Measurements from ENCODE around the gene NAT10. TPM values are rescaled to one million over a fixed set of nuclear protein-coding genes. Genes with fewer than 3 reads are reported as not detected.

Gene NAT10
- total RNA-seq, 1 experiment from 2014 or later: 103 TPM

DNA sequence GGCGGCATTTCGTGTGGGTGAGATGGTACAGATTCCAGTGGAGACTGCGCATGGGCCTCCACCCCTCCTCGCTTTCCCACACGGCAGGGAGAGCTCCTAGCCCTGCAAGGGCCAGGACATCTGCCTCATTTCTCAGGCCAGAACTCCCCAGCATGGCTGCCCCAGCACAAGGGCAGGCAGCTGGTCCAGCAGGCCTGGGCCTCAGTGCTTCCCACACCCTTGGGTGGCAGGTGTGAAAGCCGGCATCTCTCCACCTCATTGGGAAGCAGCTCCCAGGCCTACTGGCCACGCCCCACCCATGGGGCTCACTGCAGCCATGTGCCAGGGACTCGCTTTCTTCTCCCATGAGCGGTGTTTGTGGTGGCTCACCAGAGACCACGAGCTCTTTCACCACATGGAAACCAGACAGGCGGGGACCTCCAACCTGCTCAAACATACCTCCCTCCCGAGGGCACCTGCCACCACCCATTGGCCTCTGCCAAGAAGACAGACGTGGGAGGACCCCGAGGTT is 79.1 kb downstream of the NAT10 start:
- H3K27ac Mint-ChIP-seq: no peak overlapping the region
- no peaks in the 10 kb centered on the region for H3K9me3 Mint-ChIP-seq

More for the DNA sequence above, 79.1 kb downstream of the NAT10 start:
- H4K20me1 ChIP-seq (ENCODE audit: control insufficient read depth, insufficient read depth, insufficient read length): no peaks in the 10 kb centered on the region
- no peak overlapping the region for H2BK12ac ChIP-seq (ENCODE audit: insufficient read length, low read depth, low read length)
- no peak overlapping the region for H2BK20ac ChIP-seq (ENCODE audit: low read depth, low read length, poor library complexity, severe bottlenecking)
- no peak overlapping the region for H2BK15ac ChIP-seq (ENCODE audit: low read depth, low read length)
- no peak overlapping the region for H3K14ac ChIP-seq (ENCODE audit: insufficient read depth, low read length)
- H4K8ac ChIP-seq (replicated peaks; ENCODE audit: insufficient read length, low read depth, low read length): no peak overlapping the region
- no peak overlapping the region for H3K4me3 Mint-ChIP-seq
- no peak for DNase-seq
- no peak overlapping the region for H3K18ac ChIP-seq (ENCODE audit: insufficient read length, low read depth, low read length)
- H2AK5ac ChIP-seq (ENCODE audit: insufficient read length, low read length): no peak overlapping the region
- H3K27me3 Mint-ChIP-seq (ENCODE audit: low read depth): no peaks in the 10 kb centered on the region; the same call in 1 of the 2 replicates
- H3K36me3 Mint-ChIP-seq (ENCODE audit: insufficient read depth in 1 of 3, low read depth in 3 of 3): no peaks in the 10 kb centered on the region
- H2BK120ac ChIP-seq (ENCODE audit: low read depth, low read length, poor library complexity, severe bottlenecking): no peak overlapping the region
- H3K79me1 ChIP-seq (ENCODE audit: insufficient read depth, low read depth, low read length, poor library complexity, severe bottlenecking): no peaks in the 10 kb centered on the region
- H4K5ac ChIP-seq (ENCODE audit: insufficient read length, low read depth, low read length): no peak overlapping the region
- no peak overlapping the region for H3K9ac ChIP-seq (ENCODE audit: extremely low read depth, insufficient read length, low read length)
- no peak overlapping the region for H3K23ac ChIP-seq (ENCODE audit: insufficient read length, low read depth, low read length)
- peaks cover 2% of the 10 kb centered on the region for H3K23me2 ChIP-seq (ENCODE audit: insufficient read length, low read depth, low read length, poor library complexity, severe bottlenecking)
- H3K4me1 ChIP-seq (ENCODE audit: insufficient read depth, low read length): peaks cover 13% of the 10 kb centered on the region; the same call in 1 of the 2 replicates
- H3K9me3 ChIP-seq (ENCODE audit: control insufficient read depth, low read depth, low read length): no peaks in the 10 kb centered on the region
- no peak overlapping the region for H3K4me2 ChIP-seq (ENCODE audit: insufficient read depth, insufficient read length, low read length)
- H3T11ph ChIP-seq (ENCODE audit: low read length): no peak overlapping the region
- WGBS (ENCODE audit: extremely low coverage, insufficient read length, low lambda C conversion rate): no CpG with 5 or more reads among the region's 14 CpGs
- H3K56ac ChIP-seq (ENCODE audit: insufficient read length, low read depth, low read length): no peak overlapping the region
- H2BK5ac ChIP-seq (ENCODE audit: insufficient read length, low read length): no peak overlapping the region
- H4K91ac ChIP-seq (ENCODE audit: insufficient read length, low read depth, low read length): no peak overlapping the region
- no peak overlapping the region for H3K27ac ChIP-seq (ENCODE audit: insufficient read length, low read depth, low read length)
- TF ChIP-seq, protein P1, sequence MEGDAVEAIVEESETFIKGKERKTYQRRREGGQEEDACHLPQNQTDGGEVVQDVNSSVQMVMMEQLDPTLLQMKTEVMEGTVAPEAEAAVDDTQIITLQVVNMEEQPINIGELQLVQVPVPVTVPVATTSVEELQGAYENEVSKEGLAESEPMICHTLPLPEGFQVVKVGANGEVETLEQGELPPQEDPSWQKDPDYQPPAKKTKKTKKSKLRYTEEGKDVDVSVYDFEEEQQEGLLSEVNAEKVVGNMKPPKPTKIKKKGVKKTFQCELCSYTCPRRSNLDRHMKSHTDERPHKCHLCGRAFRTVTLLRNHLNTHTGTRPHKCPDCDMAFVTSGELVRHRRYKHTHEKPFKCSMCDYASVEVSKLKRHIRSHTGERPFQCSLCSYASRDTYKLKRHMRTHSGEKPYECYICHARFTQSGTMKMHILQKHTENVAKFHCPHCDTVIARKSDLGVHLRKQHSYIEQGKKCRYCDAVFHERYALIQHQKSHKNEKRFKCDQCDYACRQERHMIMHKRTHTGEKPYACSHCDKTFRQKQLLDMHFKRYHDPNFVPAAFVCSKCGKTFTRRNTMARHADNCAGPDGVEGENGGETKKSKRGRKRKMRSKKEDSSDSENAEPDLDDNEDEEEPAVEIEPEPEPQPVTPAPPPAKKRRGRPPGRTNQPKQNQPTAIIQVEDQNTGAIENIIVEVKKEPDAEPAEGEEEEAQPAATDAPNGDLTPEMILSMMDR (conservative IDR thresholded peaks at IDR 0.05): no peak
- H3K4ac ChIP-seq (ENCODE audit: low read depth, low read length): no peak overlapping the region
- peaks cover 43% of the 10 kb centered on the region in 2 experiments for H3K4me1 Mint-ChIP-seq
- H3K79me2 ChIP-seq (ENCODE audit: insufficient read depth, low read length): no peaks in the 10 kb centered on the region
- no peaks in the 10 kb centered on the region for H3K27me3 ChIP-seq (ENCODE audit: insufficient read depth, low read length)
- no peak overlapping the region for H2AFZ ChIP-seq (ENCODE audit: low read length)

Data from H9 (cell line).